SK-N-SH (cell line): ENCODE data around the gene CIB4. TPM values are rescaled to one million over a fixed set of nuclear protein-coding genes. Genes with fewer than 3 reads are reported as not detected.

Experiments
- CTCF ChIA-PET: fragments of 300-600, 350-600 bp; formaldehyde crosslinking; extraction: SDS; loops from one replicate; lab custom pipeline; 2021; lab: Yijun Ruan, JAX
- POLR2A ChIA-PET: fragments of 350-600 bp; sonication (Branson Sonifier 250); formaldehyde crosslinking; extraction: SDS; loops from one replicate; lab custom pipeline; 2020; ENCODE audit warnings: antibody characterized with exemption, inconsistent platforms; lab: Yijun Ruan, JAX
- DNase-seq: peaks from one replicate; pipeline ENCODE4 v3.0.0; 2012
- H2AFZ ChIP-seq: fragments of 200-600 bp; sonication (generic); 2 replicates; pipeline ENCODE4 v1.8.1; 2016; ENCODE audit warnings: antibody characterized with exemption, mild to moderate bottlenecking, low read depth
- H3F3A ChIP-seq: fragments of 200-600 bp; sonication (generic); replicated peaks from 2 replicates; pipeline ENCODE3; 2016; ENCODE audit warnings: antibody characterized with exemption, mild to moderate bottlenecking; ENCODE audit not compliant: insufficient read depth
- H3K27ac ChIP-seq, 2 experiments: fragments of 200-500 bp in 1 of 2; fragments of 200-600 bp in 1 of 2; sonication (Bioruptor generic) in 1 of 2; sonication (generic), shearing (Covaris generic) in 1 of 2; 2 replicates each; pipeline versions ENCODE4 v1.5.1 to v1.6.1; 2014 to 2016; ENCODE audit warnings: low read depth in 2 of 2, inconsistent platforms in 1 of 2, low read length in 1 of 2, mild to moderate bottlenecking in 1 of 2, mixed read lengths in 1 of 2
- H3K27me3 ChIP-seq: fragments of 200-600 bp; sonication (generic), shearing (Covaris generic); 2 replicates; pipeline ENCODE4 v1.6.1; 2016; ENCODE audit warnings: mixed run types; ENCODE audit not compliant: insufficient read depth
- H3K36me3 ChIP-seq, 2 experiments: fragments of 200-500 bp in 1 of 2; fragments of 200-600 bp in 1 of 2; sonication (Bioruptor generic) in 1 of 2; sonication (generic) in 1 of 2; replicated peaks in 1 of 2; 2 replicates each; pipeline versions ENCODE3 to v1.5.1; 2014 to 2016; ENCODE audit warnings: low read length in 1 of 2, mild to moderate bottlenecking in 1 of 2; ENCODE audit not compliant: insufficient read depth in 2 of 2, control insufficient read depth in 1 of 2
- H3K4me1 ChIP-seq, 2 experiments: fragments of 200-500 bp in 1 of 2; fragments of 200-600 bp in 1 of 2; sonication (Bioruptor generic) in 1 of 2; sonication (generic), shearing (Covaris generic) in 1 of 2; 2 replicates each; pipeline versions ENCODE4 v1.5.1 to v1.6.1; 2014 to 2016; ENCODE audit warnings: low read depth in 1 of 2, low read length in 1 of 2, mixed run types in 1 of 2; ENCODE audit not compliant: insufficient read depth in 2 of 2, control insufficient read depth in 1 of 2
- H3K4me2 ChIP-seq: fragments of 200-600 bp; sonication (generic), shearing (Covaris generic); 2 replicates; pipeline ENCODE4 v1.6.1; 2017; ENCODE audit warnings: mixed run types
- H3K4me3 ChIP-seq, 2 experiments: fragments of 200-500 bp in 1 of 2; fragments of 200-600 bp in 1 of 2; sonication (Bioruptor generic) in 1 of 2; sonication (generic), shearing (Covaris generic) in 1 of 2; 2 replicates each; pipeline versions ENCODE4 v1.5.1 to v1.8.1; 2014 to 2016; ENCODE audit warnings: low read depth in 2 of 2, inconsistent platforms in 1 of 2, low read length in 1 of 2, mild to moderate bottlenecking in 1 of 2, mixed read lengths in 1 of 2, moderate library complexity in 1 of 2
- H3K79me2 ChIP-seq: fragments of 200-600 bp; sonication (generic); 2 replicates; pipeline ENCODE4 v1.8.1; 2017; ENCODE audit warnings: mild to moderate bottlenecking; ENCODE audit not compliant: insufficient read depth
- H3K9ac ChIP-seq: fragments of 200-600 bp; sonication (generic); 2 replicates; pipeline ENCODE4 v1.6.1; 2017; ENCODE audit warnings: mixed run types
- H3K9me2 ChIP-seq: fragments of 200-600 bp; sonication (generic); 2 replicates; pipeline ENCODE4 v1.6.1; 2017; ENCODE audit warnings: mixed run types
- H3K9me3 ChIP-seq: fragments of 200-600 bp; sonication (generic); 2 replicates; pipeline ENCODE4 v1.6.1; 2017; ENCODE audit warnings: mixed run types, mild to moderate bottlenecking, moderate library complexity
- H4K20me1 ChIP-seq: fragments of 200-600 bp; sonication (generic); 2 replicates; pipeline ENCODE4 v1.6.1; 2017; ENCODE audit warnings: mild to moderate bottlenecking, mixed run types; ENCODE audit not compliant: insufficient read depth
- CTCF ChIP-seq: fragments of 200-600 bp; sonication (generic); IDR thresholded peaks from 2 replicates; pipeline ENCODE4 v1.6.1; 2017; ENCODE audit warnings: antibody characterized with exemption, mild to moderate bottlenecking, moderate library complexity
- GABPA ChIP-seq: IDR thresholded peaks from 2 replicates; pipeline ENCODE4 v1.4.0; 2012; ENCODE audit warnings: low read depth, mild to moderate bottlenecking
- NFIC ChIP-seq: IDR thresholded peaks from 2 replicates; pipeline ENCODE4 v1.4.0; 2012; ENCODE audit warnings: borderline replicate concordance
- RFX5 ChIP-seq: IDR thresholded peaks from 2 replicates; pipeline ENCODE4 v1.6.1; 2012; ENCODE audit warnings: mild to moderate bottlenecking, improper control_type of control experiment, low read length
- RXRA ChIP-seq: IDR thresholded peaks from 2 replicates; pipeline ENCODE4 v1.4.0; 2012; ENCODE audit warnings: low read depth, mild to moderate bottlenecking, borderline replicate concordance
- SIN3A ChIP-seq: IDR thresholded peaks from 2 replicates; pipeline ENCODE4 v1.6.1; 2012; ENCODE audit warnings: low read depth, mild to moderate bottlenecking, low read length, moderate library complexity, borderline replicate concordance
- SMC3 ChIP-seq: IDR thresholded peaks from 2 replicates; pipeline ENCODE4 v1.6.1; 2012; ENCODE audit warnings: low read depth, low read length, improper control_type of control experiment
- YY1 ChIP-seq: IDR thresholded peaks from 2 replicates; pipeline ENCODE4 v1.4.0; 2012; ENCODE audit warnings: low read depth, mild to moderate bottlenecking
- WGBS: methylation state at CpG from one replicate; pipeline ENCODE4 v1.1.6; 2017; ENCODE audit warnings: low lambda C conversion rate; 5-methylcytosine and 5-hydroxymethylcytosine counted together
- polyA plus RNA-seq, 3 experiments: library from polyadenylated mRNA; depleted of rRNA; stranded (reverse); fragments of >200 nt; gene quantifications; 2 replicates each; pipeline ENCODE4 v1.2.3, GENCODE V29; 2012
- TF ChIP-seq, protein P1 (sequence below): IDR thresholded peaks from 2 replicates; pipeline ENCODE4 v1.6.1; 2012; ENCODE audit warnings: mild to moderate bottlenecking, low read depth, low read length, moderate library complexity
- TF ChIP-seq, protein P2 (sequence below): IDR thresholded peaks from 2 replicates; pipeline ENCODE4; 2012
- TF ChIP-seq, protein P3 (sequence below): fragments of 150-350 bp; IDR thresholded peaks from 2 replicates; pipeline ENCODE4 v1.6.1; 2017; ENCODE audit warnings: antibody characterized with exemption, low read length, low read depth, borderline replicate concordance

CIB4 gene
- polyA plus RNA-seq, 1 of the 3 experiments (the other 2 are of a cell fraction) = not detected

DNA sequence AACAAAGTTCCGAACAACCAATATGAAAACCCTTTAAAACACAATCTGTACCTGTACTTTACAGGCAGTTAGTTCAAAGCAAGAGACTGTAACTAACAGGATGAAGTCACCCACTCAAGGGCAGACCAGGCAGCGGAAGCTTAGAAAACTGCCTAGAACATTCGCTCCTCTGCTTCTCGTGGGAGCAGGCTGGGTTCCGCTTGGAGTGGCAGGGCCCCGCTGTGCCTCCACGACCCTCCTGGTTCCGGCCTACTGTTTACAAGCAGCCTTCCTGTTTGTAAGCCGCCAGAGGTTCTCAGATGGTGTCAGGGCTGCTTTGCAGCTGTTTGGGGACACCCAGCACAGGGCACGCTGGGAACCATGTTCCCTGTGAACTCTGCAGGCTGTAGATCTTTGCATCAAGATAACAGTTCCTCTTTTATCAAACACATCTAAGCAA lies 31.3 kb downstream of the CIB4 start:
- H3F3A ChIP-seq = no peaks in the 10 kb centered on the region
- ChIA-PET POLR2A (no interaction called here), CTCF (interaction anchor here (1.0 to 18.4 kb wide), 5 partner anchors 13 to 129 kb away, joined by 3 to 944 read pairs (median 4); partner anchors contain the start of gene KCNK3)
- H3K79me2 ChIP-seq = no peaks in the 10 kb centered on the region
- H3K9me3 ChIP-seq = no peaks in the 10 kb centered on the region
- no peak overlapping the region for H3K4me3 ChIP-seq
- TF ChIP-seq SIN3A (no peak), RFX5 (no peak), RXRA (no peak), SMC3 (no peak), CTCF (no peak), NFIC (no peak), GABPA (no peak), YY1 (no peak)
- TF ChIP-seq, protein P1, sequence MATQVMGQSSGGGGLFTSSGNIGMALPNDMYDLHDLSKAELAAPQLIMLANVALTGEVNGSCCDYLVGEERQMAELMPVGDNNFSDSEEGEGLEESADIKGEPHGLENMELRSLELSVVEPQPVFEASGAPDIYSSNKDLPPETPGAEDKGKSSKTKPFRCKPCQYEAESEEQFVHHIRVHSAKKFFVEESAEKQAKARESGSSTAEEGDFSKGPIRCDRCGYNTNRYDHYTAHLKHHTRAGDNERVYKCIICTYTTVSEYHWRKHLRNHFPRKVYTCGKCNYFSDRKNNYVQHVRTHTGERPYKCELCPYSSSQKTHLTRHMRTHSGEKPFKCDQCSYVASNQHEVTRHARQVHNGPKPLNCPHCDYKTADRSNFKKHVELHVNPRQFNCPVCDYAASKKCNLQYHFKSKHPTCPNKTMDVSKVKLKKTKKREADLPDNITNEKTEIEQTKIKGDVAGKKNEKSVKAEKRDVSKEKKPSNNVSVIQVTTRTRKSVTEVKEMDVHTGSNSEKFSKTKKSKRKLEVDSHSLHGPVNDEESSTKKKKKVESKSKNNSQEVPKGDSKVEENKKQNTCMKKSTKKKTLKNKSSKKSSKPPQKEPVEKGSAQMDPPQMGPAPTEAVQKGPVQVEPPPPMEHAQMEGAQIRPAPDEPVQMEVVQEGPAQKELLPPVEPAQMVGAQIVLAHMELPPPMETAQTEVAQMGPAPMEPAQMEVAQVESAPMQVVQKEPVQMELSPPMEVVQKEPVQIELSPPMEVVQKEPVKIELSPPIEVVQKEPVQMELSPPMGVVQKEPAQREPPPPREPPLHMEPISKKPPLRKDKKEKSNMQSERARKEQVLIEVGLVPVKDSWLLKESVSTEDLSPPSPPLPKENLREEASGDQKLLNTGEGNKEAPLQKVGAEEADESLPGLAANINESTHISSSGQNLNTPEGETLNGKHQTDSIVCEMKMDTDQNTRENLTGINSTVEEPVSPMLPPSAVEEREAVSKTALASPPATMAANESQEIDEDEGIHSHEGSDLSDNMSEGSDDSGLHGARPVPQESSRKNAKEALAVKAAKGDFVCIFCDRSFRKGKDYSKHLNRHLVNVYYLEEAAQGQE = no peak
- TF ChIP-seq, protein P2, sequence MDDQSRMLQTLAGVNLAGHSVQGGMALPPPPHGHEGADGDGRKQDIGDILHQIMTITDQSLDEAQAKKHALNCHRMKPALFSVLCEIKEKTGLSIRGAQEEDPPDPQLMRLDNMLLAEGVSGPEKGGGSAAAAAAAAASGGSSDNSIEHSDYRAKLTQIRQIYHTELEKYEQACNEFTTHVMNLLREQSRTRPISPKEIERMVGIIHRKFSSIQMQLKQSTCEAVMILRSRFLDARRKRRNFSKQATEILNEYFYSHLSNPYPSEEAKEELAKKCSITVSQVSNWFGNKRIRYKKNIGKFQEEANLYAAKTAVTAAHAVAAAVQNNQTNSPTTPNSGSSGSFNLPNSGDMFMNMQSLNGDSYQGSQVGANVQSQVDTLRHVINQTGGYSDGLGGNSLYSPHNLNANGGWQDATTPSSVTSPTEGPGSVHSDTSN = no peak
- TF ChIP-seq, protein P3, sequence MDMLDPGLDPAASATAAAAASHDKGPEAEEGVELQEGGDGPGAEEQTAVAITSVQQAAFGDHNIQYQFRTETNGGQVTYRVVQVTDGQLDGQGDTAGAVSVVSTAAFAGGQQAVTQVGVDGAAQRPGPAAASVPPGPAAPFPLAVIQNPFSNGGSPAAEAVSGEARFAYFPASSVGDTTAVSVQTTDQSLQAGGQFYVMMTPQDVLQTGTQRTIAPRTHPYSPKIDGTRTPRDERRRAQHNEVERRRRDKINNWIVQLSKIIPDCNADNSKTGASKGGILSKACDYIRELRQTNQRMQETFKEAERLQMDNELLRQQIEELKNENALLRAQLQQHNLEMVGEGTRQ = no peak
- TF ChIP-seq, all 33 proteins: peak for 0
- 76% methylated on average over 5 of the region's 10 CpGs for WGBS
- no peaks in the 10 kb centered on the region for H3K9me2 ChIP-seq
- no peaks in the 10 kb centered on the region for H3K36me3 ChIP-seq
- peaks cover 0 to 28% of the 10 kb centered on the region in 2 experiments; a peak in 1 of 4 replicates for H3K4me1 ChIP-seq
- no peak overlapping the region for H3K27ac ChIP-seq
- no peak overlapping the region for H2AFZ ChIP-seq
- peaks cover 44% of the 10 kb centered on the region for H3K27me3 ChIP-seq
- H4K20me1 ChIP-seq = no peaks in the 10 kb centered on the region
- no peak overlapping the region for H3K9ac ChIP-seq
- H3K4me2 ChIP-seq = no peak overlapping the region
- DNase-seq = no peak
